NCI-H526 treated with DMSO at 0.1 percent for 48 hours (cell line): ENCODE data around the gene C1orf216.
"Not testable (repeated sequence)": the region's sequence is repeated elsewhere in the genome, so short reads cannot be mapped to it uniquely, and the experiment has no call there.

Experiments
- DNase-seq: peaks from one replicate; lab custom pipeline; 2025; lab: John Stamatoyannopoulos, UW

C1orf216 gene, protein sequence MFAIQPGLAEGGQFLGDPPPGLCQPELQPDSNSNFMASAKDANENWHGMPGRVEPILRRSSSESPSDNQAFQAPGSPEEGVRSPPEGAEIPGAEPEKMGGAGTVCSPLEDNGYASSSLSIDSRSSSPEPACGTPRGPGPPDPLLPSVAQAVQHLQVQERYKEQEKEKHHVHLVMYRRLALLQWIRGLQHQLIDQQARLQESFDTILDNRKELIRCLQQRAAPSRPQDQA

DNA sequence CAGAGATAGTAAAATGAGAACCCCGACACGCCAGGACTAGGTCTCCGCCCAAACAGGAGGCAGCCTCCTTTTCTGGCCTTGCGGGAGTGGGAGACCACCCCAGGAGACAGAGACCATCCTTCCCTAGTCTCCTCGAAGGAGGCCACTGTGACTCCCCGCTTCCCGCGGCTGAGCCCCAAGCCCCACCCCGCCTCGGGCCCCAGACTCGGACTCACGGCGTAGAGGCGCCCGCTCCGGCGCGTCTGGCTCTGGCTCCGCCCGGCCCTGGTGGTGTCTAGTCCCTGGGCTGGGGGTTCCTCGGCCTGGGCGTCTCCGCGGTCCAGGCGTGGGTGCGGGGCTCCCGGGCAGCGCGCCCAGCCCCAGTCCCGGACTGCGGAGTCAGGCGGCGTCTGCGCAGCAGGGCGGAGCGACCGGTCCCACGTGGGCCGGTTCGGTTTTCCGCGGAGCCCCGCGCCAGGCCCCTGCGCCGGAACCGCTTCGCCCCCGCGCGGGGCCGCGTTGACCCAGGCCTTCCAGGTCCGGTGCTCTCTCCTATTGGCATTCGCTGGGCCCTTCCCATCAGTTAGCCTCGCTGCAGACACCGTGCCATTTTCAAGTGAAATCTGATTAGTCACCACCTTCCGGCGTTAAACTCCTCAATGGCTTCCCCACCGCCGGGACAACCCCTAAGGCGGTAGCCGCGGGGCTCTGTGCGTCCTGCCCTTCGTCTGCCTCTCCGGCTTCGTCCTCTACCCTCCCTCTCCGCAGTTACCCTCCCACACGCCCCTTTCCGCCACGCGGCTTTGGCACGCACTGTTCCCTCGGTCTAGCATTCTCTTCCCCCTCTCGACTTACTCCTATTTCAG lies at the start of gene C1orf216:
C1orf216 (minus strand) TSS at position 393 of the 845 bp plus-strand sequence. CDS start 2,563 bp downstream, outside the sequence.
- DNase-seq: peak; percentile 44

DNA sequence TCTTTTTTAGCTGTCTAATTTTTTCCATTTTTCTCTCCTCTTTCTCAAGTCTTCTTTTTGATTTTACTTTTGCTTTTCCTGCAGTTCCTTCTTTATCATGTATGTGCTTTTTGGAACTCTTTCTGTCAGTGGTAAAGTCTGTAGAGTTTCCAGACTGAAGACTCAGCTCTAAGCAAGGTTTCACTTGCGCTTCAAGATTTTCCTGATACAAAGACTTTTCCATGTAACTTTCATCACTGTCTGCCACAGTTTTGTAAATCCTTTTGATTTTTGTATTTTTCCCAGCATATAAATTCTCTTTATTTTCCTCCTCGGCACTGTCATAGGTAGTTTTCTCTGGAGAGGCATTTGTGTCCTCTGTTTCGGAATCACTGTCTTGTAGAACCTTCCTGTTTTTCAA lies 45.6 kb upstream of the C1orf216 start:
- DNase-seq: no peak

DNA sequence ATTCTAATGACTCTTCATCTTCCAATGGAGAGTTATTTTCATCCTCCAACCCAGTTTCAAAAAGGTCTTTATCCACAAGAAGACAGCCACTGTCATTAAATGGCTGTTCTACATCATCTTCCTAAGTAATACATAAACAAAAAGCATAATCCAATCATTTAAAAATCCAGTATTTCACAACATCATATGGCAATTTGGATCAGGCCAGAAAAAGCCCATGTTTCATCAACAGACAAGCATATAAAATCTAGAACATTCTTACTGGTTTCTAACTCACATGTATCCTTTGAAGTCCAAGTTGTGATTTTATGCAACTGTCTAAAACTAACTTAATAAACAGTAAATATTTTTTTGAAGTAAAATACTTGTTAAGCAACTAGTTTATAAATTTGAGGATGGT lies 44.5 kb upstream of the C1orf216 start:
- no peak for DNase-seq

DNA sequence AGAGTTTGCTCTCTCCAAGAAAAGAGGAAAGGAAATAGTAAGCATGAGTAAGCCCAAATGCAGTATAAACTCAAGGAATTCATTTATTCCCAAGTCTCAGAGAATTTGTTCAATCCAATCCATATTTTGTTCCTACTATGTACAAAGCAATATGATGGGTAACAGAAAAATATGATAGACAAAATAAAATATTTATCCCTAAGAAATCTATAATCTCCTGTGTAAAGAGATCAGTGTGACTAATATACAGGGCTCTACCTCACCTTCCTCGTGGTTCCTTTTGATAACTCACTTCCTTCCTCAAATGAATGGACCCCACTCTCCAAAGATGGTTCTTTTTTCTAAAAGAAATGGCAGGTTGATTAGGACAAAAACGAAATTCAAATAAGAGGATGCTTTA lies 43.5 kb upstream of the C1orf216 start:
- DNase-seq: no peak

DNA sequence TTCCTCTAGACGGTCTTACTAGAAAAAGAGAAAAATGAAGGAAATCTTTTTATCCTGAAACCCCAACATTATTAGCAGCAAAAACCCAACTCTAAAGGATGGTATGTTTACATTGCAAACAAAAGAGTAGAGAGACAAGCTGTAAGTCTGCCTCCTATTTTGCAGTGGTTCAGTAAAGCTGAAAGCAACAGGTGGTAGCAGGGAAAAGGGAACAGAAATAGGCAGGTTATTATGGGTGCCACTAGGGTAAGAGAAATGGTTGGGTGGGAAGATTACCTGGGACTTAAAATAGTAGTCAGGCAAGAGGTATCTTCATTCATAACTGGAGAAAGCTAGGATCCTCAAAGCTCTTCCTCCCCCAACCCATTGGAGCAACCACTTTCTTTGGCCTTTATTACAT lies 37.4 kb upstream of the C1orf216 start:
- DNase-seq: no peak

DNA sequence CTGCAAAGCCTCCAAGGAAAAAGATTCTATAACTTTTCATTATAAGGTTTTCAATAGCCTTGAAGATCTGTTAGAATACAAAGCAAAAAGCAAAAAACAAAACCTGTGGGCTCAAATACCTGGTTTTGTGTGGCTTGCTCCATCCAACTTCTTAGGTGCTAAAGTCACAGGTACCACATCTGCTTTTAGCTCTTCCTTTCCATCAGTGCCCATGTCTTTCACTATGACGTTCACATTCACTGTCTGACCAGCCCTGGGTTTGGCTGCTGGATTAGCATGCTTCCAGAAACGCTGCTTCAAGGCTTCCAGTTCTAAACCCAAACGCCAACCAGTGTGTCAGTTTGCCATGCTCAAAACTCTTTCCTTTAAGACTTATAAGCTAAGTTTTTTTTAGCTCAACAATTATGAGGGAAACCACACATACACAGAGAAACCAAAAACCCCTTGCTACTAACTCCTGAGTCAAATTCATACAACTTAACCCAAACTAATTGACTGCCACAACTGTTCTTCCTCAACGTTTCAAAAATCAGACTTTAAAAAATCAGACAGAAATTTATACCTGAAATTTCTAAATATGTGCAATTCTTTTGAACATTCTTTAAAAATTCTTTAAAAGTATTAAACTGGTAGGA lies 35.1 kb upstream of the C1orf216 start:
- DNase-seq: no peak

DNA sequence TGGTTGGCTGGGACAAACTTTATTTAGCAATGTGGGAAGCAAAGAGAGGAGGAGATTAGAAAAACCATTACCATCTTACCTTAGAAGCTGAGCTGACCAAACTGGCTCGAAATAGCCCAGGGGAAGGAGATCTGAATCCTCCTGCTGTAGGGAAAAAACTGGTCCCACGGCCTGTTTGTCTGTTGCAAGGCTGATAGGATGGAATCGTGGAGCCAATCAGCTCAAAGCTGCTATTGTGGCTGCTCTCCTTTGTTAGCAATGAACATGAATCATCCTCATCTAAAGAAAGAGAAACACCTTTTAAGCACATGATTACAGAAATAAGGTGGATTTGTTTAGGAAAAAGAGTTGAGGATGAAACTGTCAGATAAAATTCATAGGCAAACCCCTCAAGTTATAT lies 29.6 kb upstream of the C1orf216 start:
- no peak for DNase-seq

DNA sequence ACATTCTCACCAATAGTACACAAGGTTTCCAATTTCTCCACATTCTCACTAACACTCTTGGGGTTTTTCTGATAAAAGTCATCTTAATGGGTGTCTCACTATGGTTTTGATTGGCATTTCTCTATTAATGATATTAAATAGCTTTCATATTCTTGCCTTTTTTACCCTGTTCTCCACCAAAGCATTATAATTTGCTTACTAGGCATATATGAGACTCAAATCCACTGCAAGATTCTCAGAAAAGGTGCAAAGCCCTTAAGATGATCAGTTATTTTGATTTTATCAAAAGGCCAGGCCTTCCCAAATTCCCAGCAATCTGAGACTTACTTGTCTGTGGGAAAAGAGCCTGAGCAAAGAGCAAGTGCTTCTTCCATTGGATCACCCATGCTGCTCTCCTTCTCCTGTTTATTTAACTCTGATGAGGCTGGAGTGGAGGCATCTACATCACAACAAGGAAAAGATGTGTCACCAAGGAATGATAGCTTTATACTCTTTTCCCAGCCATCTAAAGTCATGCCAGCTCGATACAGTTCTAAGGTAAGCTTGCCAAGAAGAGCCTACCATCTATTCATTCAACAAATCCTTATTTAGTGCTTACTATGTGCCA lies 26.5 kb upstream of the C1orf216 start:
- DNase-seq: no peak

DNA sequence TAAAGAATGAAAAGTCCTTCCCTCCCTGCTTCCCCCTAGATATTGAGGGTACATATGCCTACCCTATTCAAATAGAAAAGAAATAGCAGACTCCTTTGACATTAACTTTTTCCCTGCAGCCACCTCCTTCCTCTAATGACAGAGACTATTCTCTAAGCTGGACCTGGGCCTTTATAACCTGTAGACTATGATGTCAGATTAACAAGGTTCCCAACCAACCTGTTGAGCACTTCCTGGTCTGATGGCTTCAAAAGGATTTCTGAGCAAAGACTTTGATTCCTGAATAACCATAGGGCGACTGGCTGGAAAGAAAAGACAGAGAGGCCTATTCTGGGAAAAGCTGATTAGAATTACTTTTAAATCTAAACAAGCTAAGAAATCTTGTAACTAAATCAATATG lies 18.4 kb upstream of the C1orf216 start:
- DNase-seq: no peak

DNA sequence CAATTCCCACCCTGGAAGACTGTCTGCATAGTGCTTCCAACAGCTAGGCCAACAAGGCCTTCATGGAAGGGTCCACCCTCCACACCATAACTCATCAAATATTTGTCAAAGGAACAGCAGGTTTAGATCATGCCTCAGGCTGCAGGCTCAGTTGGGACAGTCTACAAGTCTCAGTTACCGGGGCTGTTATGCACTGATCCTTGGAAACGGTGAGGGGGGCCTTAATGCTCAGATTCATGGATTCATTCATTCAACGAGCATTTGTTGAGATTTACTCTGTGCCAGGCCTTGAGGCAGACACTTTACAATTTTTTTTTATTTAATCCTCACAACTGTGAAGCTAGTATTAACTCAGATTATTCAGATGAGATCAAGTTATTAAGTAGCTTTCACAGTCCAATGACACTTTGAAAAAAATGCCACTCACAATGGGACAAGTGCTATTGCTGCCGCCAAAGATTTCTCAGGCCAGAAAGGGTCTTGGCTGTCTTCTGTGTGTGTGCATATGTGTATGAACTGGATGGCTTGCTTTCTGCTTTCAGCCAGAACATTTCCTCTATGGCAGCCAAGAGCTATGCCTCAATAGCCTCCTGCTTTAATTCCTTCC lies 8.9 kb upstream of the C1orf216 start:
- DNase-seq: no peak

DNA sequence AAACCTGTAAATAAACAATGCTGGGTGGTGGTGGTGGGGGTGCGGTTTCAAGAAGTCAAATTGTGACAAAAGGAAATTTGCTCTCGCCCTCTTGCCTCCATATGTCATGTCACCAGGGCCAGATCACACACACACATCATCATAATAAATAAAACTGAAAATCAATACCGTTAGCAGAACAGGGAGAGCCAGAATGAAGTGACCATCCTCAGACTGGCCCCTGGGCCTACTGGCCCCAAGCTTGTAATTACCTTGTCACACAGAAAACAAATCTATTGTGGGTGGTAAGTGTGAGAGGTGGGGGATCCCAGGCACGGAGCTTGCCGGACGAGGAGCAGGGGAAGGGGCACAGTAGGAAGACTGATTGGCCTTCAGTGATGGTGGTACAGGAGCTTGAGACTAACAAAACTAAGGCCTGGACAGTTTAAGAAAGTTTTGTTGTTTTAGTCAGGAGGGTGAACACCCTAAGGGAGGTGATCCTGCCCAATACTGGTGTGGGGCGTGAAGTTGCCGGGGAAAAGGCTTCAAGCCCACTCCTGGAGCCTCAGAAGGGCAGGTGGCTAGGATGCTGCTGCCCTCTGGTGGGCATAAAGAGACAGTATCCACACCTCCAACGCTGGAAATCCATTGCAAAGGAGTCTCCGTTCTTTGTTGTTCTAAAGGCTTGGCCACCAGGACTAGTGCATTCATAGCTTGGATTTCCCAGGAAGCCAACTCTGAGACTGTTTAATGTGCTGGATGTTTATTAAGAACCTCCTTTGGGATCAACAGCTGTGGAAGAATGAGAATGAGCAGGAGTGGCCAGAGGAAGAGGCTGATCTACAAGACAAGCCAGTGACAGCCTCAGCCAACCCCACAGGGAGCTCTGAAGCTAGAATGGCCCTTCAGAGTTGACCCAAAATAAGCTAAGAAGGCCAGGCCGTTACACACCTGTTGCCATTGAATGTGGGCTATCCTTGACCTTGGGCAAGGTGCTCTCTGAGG lies 8.1 kb upstream of the C1orf216 start:
- peak; percentile 59 for DNase-seq

DNA sequence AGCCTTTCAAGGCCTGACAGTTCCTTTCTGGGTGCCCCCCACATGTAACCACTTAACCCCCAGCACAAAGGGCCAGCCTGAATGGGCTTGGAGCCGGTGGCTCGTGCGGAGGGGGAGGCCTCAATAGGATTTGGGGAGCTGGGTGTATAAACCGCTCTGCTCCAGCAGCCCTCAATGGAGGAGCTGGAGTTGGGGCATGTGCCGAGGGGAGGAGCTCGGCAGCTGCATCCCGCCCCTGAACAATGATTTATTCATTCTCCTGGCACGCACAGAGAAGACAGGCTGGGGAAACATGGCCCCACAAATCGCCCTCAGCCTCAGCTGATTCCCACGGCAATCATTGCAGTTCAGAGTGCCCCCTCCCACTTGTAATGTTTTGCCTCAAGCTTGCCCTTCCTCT lies 6.9 kb upstream of the C1orf216 start:
- no peak for DNase-seq

DNA sequence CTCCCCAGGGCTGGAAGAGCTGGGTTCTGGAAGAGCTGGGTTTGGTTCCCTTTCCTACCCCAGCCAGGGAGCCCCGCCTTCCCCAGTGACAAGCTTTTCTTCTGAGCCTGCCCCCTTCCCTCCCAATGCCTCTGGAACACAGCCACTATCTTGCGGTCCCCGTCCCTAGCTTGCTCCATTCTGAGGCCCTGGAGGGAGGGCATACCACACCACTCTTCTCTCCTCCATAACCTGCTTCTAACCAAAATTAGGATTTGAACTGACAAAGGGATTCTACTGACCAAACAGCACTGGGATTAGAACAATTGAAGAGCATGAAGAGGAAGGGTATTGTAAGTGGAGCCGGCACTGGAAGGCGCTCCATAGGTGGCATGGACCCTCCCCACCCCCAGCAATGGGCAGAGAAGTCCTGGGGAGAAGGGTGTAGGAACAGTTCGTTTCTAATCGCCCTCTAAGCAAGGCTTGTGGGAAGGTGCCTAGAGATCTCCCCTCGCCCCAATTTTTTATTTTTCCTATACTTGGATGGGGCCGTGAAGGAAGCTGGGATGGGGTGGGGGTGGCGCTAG lies 690 bp downstream of the C1orf216 start:
- DNase-seq: peak; percentile 29

DNA sequence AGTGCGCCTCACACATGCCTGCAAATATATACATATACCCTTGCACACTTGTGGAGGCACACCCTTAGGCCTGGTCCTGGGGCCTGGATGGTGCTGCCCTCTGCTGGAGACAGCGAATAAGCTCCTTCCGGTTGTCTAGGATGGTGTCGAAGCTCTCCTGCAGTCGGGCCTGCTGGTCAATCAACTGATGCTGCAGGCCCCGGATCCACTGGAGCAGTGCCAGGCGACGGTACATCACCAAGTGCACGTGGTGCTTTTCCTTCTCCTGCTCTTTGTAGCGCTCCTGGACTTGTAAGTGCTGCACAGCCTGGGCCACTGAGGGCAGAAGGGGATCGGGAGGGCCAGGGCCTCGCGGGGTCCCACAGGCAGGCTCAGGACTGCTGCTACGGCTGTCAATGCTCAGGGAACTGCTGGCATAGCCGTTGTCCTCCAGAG lies 3.1 kb downstream of the C1orf216 start:
- peak; percentile 77 for DNase-seq

DNA sequence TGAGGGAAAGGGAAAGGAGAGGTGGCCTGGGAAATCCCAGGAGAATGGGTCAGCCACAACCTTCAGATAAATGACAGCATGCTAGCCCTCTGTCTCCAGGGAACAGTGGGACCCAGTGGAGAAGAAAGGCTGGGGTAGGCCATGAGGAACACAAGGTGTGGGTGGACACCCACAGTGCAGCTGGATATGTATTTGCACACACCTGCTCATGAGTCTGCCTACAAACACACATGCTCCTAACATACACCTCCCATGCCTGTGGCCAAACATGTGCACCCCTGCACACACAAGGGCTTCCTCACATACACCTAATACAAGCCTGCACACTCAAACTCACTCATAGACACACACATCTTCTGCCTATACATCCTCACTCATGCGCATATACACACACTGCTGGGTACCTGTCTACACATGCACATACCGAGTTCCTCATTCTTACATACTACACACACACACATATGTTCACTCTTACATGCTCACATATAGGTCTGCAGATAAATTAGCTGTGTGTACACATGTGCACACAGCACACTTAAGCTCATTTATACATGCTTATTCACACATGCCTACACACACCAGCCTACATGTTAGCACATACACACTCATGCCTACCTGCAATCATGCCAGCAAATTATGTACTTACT lies 3.6 kb downstream of the C1orf216 start:
- DNase-seq: no peak

DNA sequence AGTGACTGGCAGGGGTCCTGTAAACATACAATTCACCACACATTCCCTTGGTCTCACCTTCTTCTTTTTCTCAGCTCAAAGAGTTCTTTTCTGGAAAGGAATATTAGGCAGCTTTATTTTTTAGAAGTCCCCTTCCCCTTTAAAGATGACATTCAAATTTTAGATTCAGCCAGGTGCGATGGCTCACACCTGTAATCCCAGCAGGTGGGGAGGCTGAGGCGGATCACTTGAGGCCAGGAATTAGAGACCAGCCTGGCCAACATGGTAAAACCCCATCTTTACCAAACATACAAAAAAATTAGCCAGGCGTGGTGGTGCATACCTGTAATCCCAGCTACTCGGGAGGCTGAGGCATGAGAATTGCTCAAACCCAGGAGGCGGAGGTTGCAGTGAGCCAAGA lies 7.6 kb downstream of the C1orf216 start:
- DNase-seq: not testable (repeated sequence)

DNA sequence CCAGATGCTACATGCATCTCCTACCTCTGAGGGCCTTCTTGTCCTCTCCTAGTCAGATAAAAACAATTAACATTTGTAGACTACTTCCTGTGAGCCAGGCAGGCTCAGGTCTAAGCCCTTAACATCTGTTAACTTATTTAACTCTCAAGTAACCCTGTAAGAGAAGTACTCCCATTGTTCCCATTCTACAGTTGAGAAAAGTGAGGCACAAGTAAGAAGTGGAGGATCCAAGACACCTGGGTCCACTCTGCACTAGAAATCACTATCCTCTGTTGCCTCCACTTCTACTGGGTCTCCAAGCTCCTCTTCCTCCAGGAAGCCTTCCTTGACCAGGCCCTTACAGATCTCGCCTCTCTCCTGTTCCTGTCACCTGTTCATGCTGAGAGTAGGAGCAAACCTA lies 9.7 kb downstream of the C1orf216 start:
- DNase-seq: no peak

DNA sequence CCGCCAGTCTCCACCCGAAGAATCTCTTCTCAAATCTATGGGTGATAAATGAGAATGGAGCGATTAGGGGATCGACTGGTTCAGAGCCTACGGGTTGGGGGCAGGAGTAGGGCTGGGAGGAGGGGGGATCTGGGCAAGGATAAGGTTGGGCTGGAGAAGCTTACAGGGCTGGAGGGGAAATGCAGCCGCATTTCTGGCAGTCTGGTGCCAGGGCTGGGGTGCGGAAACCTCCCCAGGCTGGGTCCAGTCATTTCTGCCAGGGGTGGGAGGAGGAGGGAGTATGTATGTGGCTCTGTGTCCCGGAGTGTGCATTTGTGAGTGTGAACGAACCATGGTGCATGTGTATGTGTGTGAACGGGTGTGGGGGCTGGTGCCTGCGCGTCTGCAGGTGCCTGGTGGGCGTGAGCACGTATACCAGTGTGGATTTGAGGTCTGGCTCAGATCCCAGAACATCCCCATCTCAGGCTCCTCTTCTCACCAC lies 10.2 kb downstream of the C1orf216 start:
- DNase-seq: peak; percentile 27

DNA sequence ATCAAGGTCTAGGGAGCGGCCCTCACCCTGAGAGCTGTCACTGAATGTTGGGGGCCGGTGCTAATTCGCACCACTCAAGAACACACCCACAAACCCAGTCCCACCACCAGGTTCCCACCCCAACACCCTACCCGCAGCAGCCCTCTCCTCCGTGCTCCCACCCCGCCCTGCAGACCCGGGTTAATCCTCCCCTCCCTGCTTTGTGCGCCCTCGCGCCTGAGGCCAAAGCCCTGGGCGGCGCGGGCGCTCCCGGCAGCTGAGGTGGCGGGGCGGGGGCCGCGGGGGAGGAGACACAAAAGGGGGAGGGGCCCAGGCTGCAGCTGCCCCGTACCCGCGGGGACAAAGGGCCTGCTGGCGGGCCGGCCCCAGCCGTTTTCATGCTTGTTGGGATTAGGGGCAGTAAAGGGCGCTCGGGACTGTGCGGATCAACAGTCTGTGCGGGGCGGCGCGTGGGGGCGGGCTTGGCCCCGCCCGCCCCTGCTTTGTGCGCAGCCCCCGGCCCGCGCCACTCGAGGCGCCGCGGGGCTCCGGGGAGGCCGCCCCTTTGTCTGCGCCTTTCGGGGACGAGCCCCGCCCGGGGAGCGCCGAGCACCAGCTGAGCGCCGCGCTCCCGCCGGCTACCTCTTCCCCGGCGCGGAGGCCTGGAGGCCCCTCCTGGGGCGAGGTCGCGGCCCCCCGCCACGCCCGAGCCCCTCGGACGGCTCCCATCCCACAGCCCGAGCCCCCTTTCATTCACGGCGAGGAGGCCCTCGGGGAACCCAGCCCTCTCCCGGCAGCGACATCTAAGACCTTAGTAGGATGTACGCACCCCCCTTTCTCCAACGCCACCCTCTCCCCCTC lies 10.9 kb downstream of the C1orf216 start:
- peak; percentile 70 for DNase-seq
